Kidney (tissue), 14 donors: ENCODE measurements around the gene SNX9. TPM values are rescaled to one million over a fixed set of nuclear protein-coding genes. Genes with fewer than 3 reads are reported as not detected.

Experiments used
- DNase-seq, 5 donors: peaks; one replicate each; pipeline ENCODE4 v3.0.0-alpha.2; 2013 to 2020
- FAIRE-seq: peaks from 2 replicates; lab custom pipeline; 2012; peaks lifted over from hg19 to GRCh38; lab: Jason Lieb, UNC
- H3K27ac ChIP-seq, 2 donors: one replicate each; pipeline ENCODE4 v1.7.0; 2013; ENCODE audit warnings: low read depth in 2 of 2, low read length in 2 of 2, inconsistent platforms in 1 of 2
- H3K27me3 ChIP-seq: one replicate; pipeline ENCODE4 v1.7.1; 2013; ENCODE audit warnings: low read length, inconsistent platforms; ENCODE audit not compliant: control insufficient read depth, insufficient read depth
- H3K36me3 ChIP-seq, 3 donors: one replicate each; pipeline versions ENCODE4 v1.7.0 to v1.7.1; 2013; ENCODE audit warnings: low read length in 3 of 3, control low read depth in 1 of 3, inconsistent platforms in 1 of 3; ENCODE audit not compliant: insufficient read depth in 3 of 3, control insufficient read depth in 2 of 3
- H3K4me1 ChIP-seq, 3 donors: one replicate each; pipeline versions ENCODE4 v1.7.0 to v1.7.1; 2013; ENCODE audit warnings: low read length in 3 of 3, inconsistent platforms in 1 of 3, low read depth in 1 of 3; ENCODE audit not compliant: control insufficient read depth in 2 of 3, insufficient read depth in 2 of 3
- H3K4me3 ChIP-seq, 3 donors: one replicate each; pipeline versions ENCODE4 v1.7.0 to v1.8.1; 2013; ENCODE audit warnings: low read length in 3 of 3, control low read depth in 1 of 3, inconsistent platforms in 1 of 3
- H3K9ac ChIP-seq, 3 donors: one replicate each; pipeline versions ENCODE4 v1.7.0 to v1.7.1; 2013; ENCODE audit warnings: low read length in 3 of 3, control low read depth in 1 of 3, inconsistent platforms in 1 of 3
- H3K9me3 ChIP-seq, 3 donors: one replicate each; pipeline versions ENCODE4 v1.7.0 to v1.7.1; 2013; ENCODE audit warnings: low read length in 3 of 3, control low read depth in 1 of 3, inconsistent platforms in 1 of 3; ENCODE audit not compliant: control insufficient read depth in 2 of 3, insufficient read depth in 1 of 3
- intact Hi-C: fragments of 100-400 bp; cut with DNase I; formaldehyde crosslinking; loops from one replicate; pipeline ENCODE4 v1.11.1; 2022
- polyA plus RNA-seq: library from polyadenylated mRNA; stranded (reverse); fragments of 350-450 nt; fragmentation: Illumina TruSeq; extraction: RNeasy Lipid Tissue Mini Kit (QIAGEN cat#74804); gene quantifications from one replicate; pipeline ENCODE4 v1.2.3, GENCODE V29; 2014; ENCODE audit warnings: low read depth, low replicate concordance; ENCODE audit not compliant: insufficient read depth
- total RNA-seq: library from RNA; stranded (reverse); fragmentation: NEBNext Ultra II Directional; extraction: Animal tissue kit (Norgen Biotek cat#: 25700); gene quantifications from one replicate; pipeline ENCODE4 v1.2.1, GENCODE V29; 2021
- TF ChIP-seq, protein P1 (sequence below): IDR thresholded peaks from 3 replicates; pipeline ENCODE4 v1.5.1; 2012; ENCODE audit warnings: mild to moderate bottlenecking, moderate library complexity, borderline replicate concordance; ENCODE audit not compliant: insufficient read depth; ENCODE audit errors: extremely low read depth
- donor health status: control.
- donor health status: control.
- donor health status: control.
- donor health status: control.
- donor health status: control.
- donor health status: DM: yes; HTN: yes; CAD: no.
- donor health status: Normal renal cell carcinoma (clear cell type).

Gene SNX9
- total and polyA plus RNA-seq, 2 donors from 2014 or later, result 25.2 to 49.3 TPM

DNA sequence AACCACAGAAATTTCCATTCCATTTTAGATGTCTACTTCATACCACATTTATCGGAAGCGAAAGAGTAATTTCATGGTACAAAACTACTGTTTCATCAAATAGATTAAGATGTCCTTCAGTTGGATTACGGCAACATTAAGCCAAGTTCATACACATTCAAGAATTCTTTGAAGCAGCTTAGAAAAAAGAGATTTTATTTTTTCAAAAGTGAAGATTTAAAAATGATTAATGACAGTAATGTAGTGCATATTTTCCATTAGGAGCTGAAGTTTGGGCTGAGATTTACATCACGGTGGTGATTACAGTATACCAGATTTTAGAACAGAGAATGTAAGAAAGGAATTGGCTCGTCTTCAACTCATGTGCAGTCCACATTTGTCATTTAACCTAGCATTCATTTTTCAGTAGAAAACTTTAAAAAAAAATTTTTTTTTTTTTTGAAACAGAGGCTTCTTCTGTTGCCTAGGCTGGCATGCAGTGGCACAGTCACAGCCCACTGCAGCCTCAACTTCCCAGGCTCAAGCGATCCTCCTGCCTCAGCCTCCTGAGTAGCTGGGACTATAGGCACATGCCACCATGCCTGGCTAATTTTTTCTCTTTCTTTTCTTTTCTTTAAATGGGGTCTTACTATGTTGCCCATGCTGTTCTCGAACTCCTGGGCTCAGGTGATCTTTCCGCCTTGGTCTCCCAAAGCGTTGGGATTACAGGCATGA, 160.5 kb downstream of the SNX9 start:
- no peak overlapping the region for H3K9ac ChIP-seq

DNA sequence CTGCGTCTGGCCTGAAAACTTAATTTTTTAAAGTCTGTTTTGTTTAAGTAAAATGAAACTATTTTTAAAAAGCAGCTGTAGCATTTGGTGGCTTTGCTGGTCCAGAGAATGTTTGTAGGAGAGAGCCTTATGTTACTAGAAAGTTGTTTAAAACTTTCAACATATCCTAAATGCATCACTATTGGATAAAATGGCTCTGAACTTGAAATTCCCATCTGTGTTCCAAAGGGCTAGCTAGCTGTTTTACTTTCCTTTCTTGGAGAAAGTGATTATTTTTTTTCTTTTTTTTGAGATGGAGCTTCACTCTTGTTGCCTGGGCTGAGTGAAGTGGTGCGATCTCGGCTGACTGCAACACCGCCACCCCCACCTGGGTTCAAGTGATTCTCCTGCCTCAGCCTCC, 161.1 kb downstream of the SNX9 start:
- no peaks in the 10 kb centered on the region for H3K9me3 ChIP-seq
- H3K9ac ChIP-seq, result no peak overlapping the region
- H3K4me3 ChIP-seq, result no peak overlapping the region
- peaks cover 0 to 13% (median 12%) of the 10 kb centered on the region in 3 donors for H3K4me1 ChIP-seq
- FAIRE-seq, result no peak
- no peaks in the 10 kb centered on the region for H3K27me3 ChIP-seq
- intact Hi-C loops, result no loop called here
- no peak for DNase-seq
- H3K27ac ChIP-seq, result no peak overlapping the region
- TF ChIP-seq, protein P1, sequence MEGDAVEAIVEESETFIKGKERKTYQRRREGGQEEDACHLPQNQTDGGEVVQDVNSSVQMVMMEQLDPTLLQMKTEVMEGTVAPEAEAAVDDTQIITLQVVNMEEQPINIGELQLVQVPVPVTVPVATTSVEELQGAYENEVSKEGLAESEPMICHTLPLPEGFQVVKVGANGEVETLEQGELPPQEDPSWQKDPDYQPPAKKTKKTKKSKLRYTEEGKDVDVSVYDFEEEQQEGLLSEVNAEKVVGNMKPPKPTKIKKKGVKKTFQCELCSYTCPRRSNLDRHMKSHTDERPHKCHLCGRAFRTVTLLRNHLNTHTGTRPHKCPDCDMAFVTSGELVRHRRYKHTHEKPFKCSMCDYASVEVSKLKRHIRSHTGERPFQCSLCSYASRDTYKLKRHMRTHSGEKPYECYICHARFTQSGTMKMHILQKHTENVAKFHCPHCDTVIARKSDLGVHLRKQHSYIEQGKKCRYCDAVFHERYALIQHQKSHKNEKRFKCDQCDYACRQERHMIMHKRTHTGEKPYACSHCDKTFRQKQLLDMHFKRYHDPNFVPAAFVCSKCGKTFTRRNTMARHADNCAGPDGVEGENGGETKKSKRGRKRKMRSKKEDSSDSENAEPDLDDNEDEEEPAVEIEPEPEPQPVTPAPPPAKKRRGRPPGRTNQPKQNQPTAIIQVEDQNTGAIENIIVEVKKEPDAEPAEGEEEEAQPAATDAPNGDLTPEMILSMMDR, result no peak
- no peaks in the 10 kb centered on the region for H3K36me3 ChIP-seq

More for the DNA sequence above, 160.5 kb downstream of the SNX9 start:
- Histone ChIP-seq H3K36me3 (no peaks in the 10 kb centered on the region), H3K9me3 (no peaks in the 10 kb centered on the region), H3K27ac (no peak overlapping the region), H3K4me3 (no peak overlapping the region), H3K27me3 (no peaks in the 10 kb centered on the region), H3K4me1 (peaks cover 0 to 13% (median 12%) of the 10 kb centered on the region in 3 donors)
- DNase-seq, result no peak
- FAIRE-seq, result no peak
- TF ChIP-seq, protein P1, result no peak
- intact Hi-C loops, result no loop called here

DNA sequence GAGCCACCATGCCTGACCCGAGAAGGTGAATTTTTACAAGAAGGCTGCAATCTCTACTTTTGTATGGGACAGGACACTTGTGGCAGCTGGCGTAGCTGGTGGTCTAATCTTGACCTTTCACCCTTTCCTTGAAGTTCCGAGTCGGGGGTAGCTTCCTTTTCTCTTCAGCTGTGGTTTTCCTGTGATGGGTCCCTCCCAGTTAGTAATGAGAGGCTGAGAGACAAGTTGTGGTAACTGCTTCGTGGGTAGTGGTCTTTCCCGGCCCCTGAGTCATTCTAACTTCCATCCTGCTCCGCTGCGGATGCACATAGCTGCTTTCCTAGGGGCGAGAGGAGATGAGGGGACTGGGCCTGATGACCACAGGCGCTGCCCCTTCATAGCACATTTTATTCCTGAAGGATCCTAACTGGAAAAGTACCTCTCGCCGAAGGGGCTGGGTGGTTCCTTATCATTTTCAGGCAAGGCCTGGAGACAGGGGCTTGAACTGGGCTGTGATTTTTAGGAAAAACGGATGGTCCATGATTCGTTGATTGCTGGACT, 161.7 kb downstream of the SNX9 start:
- no peak overlapping the region for H3K9ac ChIP-seq
- intact Hi-C loops, result no loop called here
- H3K27me3 ChIP-seq, result no peaks in the 10 kb centered on the region
- H3K36me3 ChIP-seq, result no peaks in the 10 kb centered on the region
- TF ChIP-seq, protein P1, result no peak
- FAIRE-seq, result no peak
- no peaks in the 10 kb centered on the region for H3K9me3 ChIP-seq
- no peak overlapping the region for H3K4me3 ChIP-seq
- no peak overlapping the region for H3K27ac ChIP-seq
- peaks cover 0 to 16% (median 13%) of the 10 kb centered on the region in 3 donors for H3K4me1 ChIP-seq
- DNase-seq, result no peak
